K562 (cell line): ENCODE results near the gene ZNF726. TPM values are rescaled to one million over a fixed set of nuclear protein-coding genes. Genes with fewer than 3 reads are reported as not detected.

Source experiments
- CEBPB ChIP-seq: fragments of 450-650 bp; IDR thresholded peaks from 2 replicates; pipeline ENCODE4 v1.6.1; 2016; ENCODE audit warnings: missing genetic modification characterization, missing compliant biosample characterization
- CEBPG ChIP-seq, 3 experiments: fragments of 200-800 bp in 1 of 3; sonication (Bioruptor generic) in 1 of 3; sonication (generic) in 1 of 3; formaldehyde crosslinking in 1 of 3; IDR thresholded peaks in 2 of 3; conservative IDR thresholded peaks in 1 of 3; 2 replicates each; pipeline versions ENCODE4 v1.6.1 to v1.8.0; 2016 to 2022; ENCODE audit warnings: missing compliant biosample characterization in 2 of 3, missing genetic modification characterization in 2 of 3, mild to moderate bottlenecking in 1 of 3, missing genetic modification reagents in 1 of 3
- FOS ChIP-seq: IDR thresholded peaks from 3 replicates; pipeline ENCODE4 v1.6.1; 2011; ENCODE audit not compliant: insufficient read length; ENCODE audit errors: extremely low read depth
- MEF2D ChIP-seq: conservative IDR thresholded peaks from 2 replicates; pipeline ENCODE4 v1.6.1; 2016; ENCODE audit warnings: low read depth, missing genetic modification characterization, missing compliant biosample characterization
- NEUROD1 ChIP-seq: fragments of 150-350 bp; IDR thresholded peaks from 2 replicates; pipeline ENCODE4 v1.6.1; 2014; ENCODE audit warnings: borderline replicate concordance, low read length, low read depth; ENCODE audit not compliant: partially characterized antibody
- RBM25 ChIP-seq: fragments of 200-400 bp; formaldehyde crosslinking; IDR thresholded peaks from 2 replicates; pipeline ENCODE4 v1.6.1; 2018; ENCODE audit warnings: low read length, low read depth, moderate library complexity; ENCODE audit not compliant: severe bottlenecking
- polyA plus RNA-seq, 8 experiments: library from polyadenylated mRNA; depleted of rRNA in 4 of 8; stranded (reverse) in 5 of 8; unstranded in 3 of 8; fragments of >200 nt; fragmentation: Nextera tagmentation in 2 of 8; fragmentation: Illumina TruSeq in 1 of 8; extraction: Ambion mirVana in 2 of 8; extraction: Trizol in 1 of 8; gene quantifications; 2 replicates each; pipeline versions ENCODE4 v1.2.1 to v1.2.3, GENCODE V29; 2011 to 2014; ENCODE audit warnings: inconsistent platforms in 1 of 8, missing spikeins in 1 of 8
- total RNA-seq, 7 experiments: library from RNA; depleted of rRNA in 6 of 7; stranded (reverse); fragments of >200 nt in 6 of 7; fragmentation: Illumina TruSeq in 2 of 7; extraction: Trizol in 2 of 7; gene quantifications; 2 replicates each; pipeline versions ENCODE4 v1.2.1 to v1.2.3, GENCODE V29; 2011 to 2021; ENCODE audit warnings: low replicate concordance in 1 of 7
- TF ChIP-seq, protein P1 (sequence below): fragments of 450-650 bp; IDR thresholded peaks from 2 replicates; pipeline ENCODE4 v1.6.1; 2014; ENCODE audit warnings: low read depth, mild to moderate bottlenecking, moderate library complexity, borderline replicate concordance
- TF ChIP-seq, protein P2 (sequence below): fragments of 150-350 bp; IDR thresholded peaks from 2 replicates; pipeline ENCODE4 v1.6.1; 2014; ENCODE audit warnings: low read depth, mild to moderate bottlenecking, low read length, borderline replicate concordance
- TF ChIP-seq, protein P3 (sequence below), 2 experiments: fragments of 450-650 bp in 1 of 2; sonication (generic) in 1 of 2; formaldehyde crosslinking in 1 of 2; IDR thresholded peaks; 2 replicates each; pipeline versions ENCODE4 v1.7.1 to v1.9.0; 2016 to 2022; ENCODE audit warnings: inconsistent platforms in 1 of 2, mild to moderate bottlenecking in 1 of 2, missing genetic modification reagents in 1 of 2

ZNF726 gene
- total and polyA plus RNA-seq, 9 of the 15 experiments (the other 6 are each of a cell fraction or from before 2014, with no cell fraction given): 8.6 to 20.8 (median 14.6) TPM

DNA sequence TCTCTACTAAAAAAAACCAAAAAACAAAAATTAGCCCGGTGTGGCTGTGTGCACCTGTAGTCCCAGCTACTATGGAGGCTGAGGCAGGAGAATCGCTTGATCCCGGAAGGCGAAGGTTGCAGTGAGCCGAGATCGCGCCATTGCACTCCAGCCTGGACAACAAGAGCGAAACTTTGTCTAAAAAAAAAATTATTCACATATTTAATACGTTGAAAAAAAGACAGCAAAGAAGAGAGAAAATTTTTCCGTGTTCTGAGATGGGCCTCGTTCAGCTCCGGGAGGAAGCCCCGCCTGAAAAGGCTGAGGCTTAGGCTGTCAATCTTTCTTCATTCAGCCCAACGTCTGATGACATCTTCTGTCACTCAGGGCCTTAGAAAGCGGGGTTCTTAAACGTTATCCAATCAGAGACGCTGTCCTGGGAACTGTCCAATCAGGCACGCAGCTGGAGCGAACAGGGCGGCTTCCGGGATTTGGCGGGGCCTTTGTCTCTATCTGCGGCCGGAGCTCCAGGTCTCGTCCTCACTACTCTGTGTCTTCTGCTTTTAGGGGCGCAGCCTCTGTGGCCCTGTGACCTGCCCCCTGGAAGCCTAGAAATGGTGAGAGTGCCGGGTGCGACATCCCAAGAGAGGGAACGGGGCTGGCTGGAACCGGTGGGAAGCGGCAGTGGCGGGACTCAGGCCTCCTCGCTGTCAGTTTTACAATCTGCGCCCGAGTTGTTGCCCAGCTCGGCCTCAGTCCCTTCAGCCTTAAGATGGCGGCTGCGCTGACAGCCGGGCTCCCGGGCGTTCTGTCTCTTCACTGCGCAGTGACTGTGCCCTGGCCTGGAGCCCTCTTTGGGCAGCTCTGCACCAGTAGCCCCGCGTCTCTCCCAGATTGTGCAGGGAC lies at the start of gene ZNF726 (continued):
- TF ChIP-seq, protein P1, sequence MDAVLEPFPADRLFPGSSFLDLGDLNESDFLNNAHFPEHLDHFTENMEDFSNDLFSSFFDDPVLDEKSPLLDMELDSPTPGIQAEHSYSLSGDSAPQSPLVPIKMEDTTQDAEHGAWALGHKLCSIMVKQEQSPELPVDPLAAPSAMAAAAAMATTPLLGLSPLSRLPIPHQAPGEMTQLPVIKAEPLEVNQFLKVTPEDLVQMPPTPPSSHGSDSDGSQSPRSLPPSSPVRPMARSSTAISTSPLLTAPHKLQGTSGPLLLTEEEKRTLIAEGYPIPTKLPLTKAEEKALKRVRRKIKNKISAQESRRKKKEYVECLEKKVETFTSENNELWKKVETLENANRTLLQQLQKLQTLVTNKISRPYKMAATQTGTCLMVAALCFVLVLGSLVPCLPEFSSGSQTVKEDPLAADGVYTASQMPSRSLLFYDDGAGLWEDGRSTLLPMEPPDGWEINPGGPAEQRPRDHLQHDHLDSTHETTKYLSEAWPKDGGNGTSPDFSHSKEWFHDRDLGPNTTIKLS: peak; percentile 36; the same call in 1 of the 2 replicates
- TF ChIP-seq CEBPG (CRISPR knock-in tag; IDR thresholded peaks at IDR 0.05) (0 out of 2 replicates have a peak, but pooled peaks have one; percentile 27), CEBPG (tag; conservative IDR thresholded peaks at IDR 0.05 in 1 of 2, IDR thresholded peaks at IDR 0.05 in 1 of 2) (peak; percentile 53 to 62; a peak in 3 of 4 replicates), CEBPB (tag) (peak; percentile 43; the same call in 1 of the 2 replicates), RBM25 (peak; percentile 78), MEF2D (tag) (no peak), FOS (peak; percentile 90), NEUROD1 (peak; percentile 74)
- TF ChIP-seq, protein P2, sequence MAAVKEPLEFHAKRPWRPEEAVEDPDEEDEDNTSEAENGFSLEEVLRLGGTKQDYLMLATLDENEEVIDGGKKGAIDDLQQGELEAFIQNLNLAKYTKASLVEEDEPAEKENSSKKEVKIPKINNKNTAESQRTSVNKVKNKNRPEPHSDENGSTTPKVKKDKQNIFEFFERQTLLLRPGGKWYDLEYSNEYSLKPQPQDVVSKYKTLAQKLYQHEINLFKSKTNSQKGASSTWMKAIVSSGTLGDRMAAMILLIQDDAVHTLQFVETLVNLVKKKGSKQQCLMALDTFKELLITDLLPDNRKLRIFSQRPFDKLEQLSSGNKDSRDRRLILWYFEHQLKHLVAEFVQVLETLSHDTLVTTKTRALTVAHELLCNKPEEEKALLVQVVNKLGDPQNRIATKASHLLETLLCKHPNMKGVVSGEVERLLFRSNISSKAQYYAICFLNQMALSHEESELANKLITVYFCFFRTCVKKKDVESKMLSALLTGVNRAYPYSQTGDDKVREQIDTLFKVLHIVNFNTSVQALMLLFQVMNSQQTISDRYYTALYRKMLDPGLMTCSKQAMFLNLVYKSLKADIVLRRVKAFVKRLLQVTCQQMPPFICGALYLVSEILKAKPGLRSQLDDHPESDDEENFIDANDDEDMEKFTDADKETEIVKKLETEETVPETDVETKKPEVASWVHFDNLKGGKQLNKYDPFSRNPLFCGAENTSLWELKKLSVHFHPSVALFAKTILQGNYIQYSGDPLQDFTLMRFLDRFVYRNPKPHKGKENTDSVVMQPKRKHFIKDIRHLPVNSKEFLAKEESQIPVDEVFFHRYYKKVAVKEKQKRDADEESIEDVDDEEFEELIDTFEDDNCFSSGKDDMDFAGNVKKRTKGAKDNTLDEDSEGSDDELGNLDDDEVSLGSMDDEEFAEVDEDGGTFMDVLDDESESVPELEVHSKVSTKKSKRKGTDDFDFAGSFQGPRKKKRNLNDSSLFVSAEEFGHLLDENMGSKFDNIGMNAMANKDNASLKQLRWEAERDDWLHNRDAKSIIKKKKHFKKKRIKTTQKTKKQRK: peak; percentile 51; the same call in 1 of the 2 replicates
- TF ChIP-seq, protein P3, sequence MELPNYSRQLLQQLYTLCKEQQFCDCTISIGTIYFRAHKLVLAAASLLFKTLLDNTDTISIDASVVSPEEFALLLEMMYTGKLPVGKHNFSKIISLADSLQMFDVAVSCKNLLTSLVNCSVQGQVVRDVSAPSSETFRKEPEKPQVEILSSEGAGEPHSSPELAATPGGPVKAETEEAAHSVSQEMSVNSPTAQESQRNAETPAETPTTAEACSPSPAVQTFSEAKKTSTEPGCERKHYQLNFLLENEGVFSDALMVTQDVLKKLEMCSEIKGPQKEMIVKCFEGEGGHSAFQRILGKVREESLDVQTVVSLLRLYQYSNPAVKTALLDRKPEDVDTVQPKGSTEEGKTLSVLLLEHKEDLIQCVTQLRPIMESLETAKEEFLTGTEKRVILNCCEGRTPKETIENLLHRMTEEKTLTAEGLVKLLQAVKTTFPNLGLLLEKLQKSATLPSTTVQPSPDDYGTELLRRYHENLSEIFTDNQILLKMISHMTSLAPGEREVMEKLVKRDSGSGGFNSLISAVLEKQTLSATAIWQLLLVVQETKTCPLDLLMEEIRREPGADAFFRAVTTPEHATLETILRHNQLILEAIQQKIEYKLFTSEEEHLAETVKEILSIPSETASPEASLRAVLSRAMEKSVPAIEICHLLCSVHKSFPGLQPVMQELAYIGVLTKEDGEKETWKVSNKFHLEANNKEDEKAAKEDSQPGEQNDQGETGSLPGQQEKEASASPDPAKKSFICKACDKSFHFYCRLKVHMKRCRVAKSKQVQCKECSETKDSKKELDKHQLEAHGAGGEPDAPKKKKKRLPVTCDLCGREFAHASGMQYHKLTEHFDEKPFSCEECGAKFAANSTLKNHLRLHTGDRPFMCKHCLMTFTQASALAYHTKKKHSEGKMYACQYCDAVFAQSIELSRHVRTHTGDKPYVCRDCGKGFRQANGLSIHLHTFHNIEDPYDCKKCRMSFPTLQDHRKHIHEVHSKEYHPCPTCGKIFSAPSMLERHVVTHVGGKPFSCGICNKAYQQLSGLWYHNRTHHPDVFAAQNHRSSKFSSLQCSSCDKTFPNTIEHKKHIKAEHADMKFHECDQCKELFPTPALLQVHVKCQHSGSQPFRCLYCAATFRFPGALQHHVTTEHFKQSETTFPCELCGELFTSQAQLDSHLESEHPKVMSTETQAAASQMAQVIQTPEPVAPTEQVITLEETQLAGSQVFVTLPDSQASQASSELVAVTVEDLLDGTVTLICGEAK (IDR thresholded peaks at IDR 0.05): peak; percentile 68
- TF ChIP-seq, protein P3 (CRISPR knock-in tag; IDR thresholded peaks at IDR 0.05): no peak
